Endometrial microvascular endothelial cells (primary cell): ENCODE results near the gene SERINC3. TPM values are rescaled to one million over a fixed set of nuclear protein-coding genes. Genes with fewer than 3 reads are reported as not detected.

Source experiments
- in situ Hi-C: cut with HindIII; loops from 2 replicates; pipeline ENCODE4 v1.10.0; 2017; ENCODE audit warnings: low sequenced_read_pairs, low pct_unique_long_range_greater_than_20kb; ENCODE audit errors: inconsistent ontology term
- total RNA-seq: library from RNA; depleted of rRNA; stranded (reverse); fragments of >200 nt; gene quantifications from one replicate; pipeline ENCODE4 v1.2.3, GENCODE V29; 2015; ENCODE audit errors: inconsistent ontology term

Gene SERINC3
- total RNA-seq, 1 donor from 2014 or later, result 100.0 TPM

GRCh38 chr20:44537993-44538392, 16.1 kb upstream of the SERINC3 start:
- in situ Hi-C loops, result no loop called here

- in situ Hi-C loops, result no loop called here
Measured at GRCh38 chr20:44536175-44536574, 14.3 kb upstream of the SERINC3 start.

- in situ Hi-C loops, result no loop called here
Measured at GRCh38 chr20:44533928-44534327, 12.1 kb upstream of the SERINC3 start.

GRCh38 chr20:44532981-44533331, 11.1 kb upstream of the SERINC3 start:
- in situ Hi-C loops, result no loop called here

- in situ Hi-C loops, result no loop called here
Measured at GRCh38 chr20:44532259-44532980, 10.6 kb upstream of the SERINC3 start.

- in situ Hi-C loops, result no loop called here
Measured at GRCh38 chr20:44528309-44528708, 6.4 kb upstream of the SERINC3 start.

GRCh38 chr20:44527716-44528199, 5.9 kb upstream of the SERINC3 start:
- in situ Hi-C loops, result no loop called here

- in situ Hi-C loops, result no loop called here
Measured at GRCh38 chr20:44526129-44526528, 4.3 kb upstream of the SERINC3 start.

- in situ Hi-C loops, result no loop called here
Measured at GRCh38 chr20:44523746-44524145, 1.9 kb upstream of the SERINC3 start.

GRCh38 chr20:44522841-44523240, 971 bp upstream of the SERINC3 start:
- in situ Hi-C loops, result no loop called here

GRCh38 chr20:44520881-44521280, 989 bp downstream of the SERINC3 start:
- in situ Hi-C loops, result no loop called here

GRCh38 chr20:44518248-44518647, 3.6 kb downstream of the SERINC3 start:
- in situ Hi-C loops, result no loop called here

GRCh38 chr20:44517454-44517853, 4.4 kb downstream of the SERINC3 start:
- in situ Hi-C loops, result no loop called here

GRCh38 chr20:44516491-44516890, 5.4 kb downstream of the SERINC3 start:
- in situ Hi-C loops, result no loop called here

GRCh38 chr20:44513871-44514270, 8.0 kb downstream of the SERINC3 start:
- in situ Hi-C loops, result no loop called here

- in situ Hi-C loops, result no loop called here
Measured at GRCh38 chr20:44509762-44510161, 12.1 kb downstream of the SERINC3 start.

GRCh38 chr20:44504402-44505307, 17.2 kb downstream of the SERINC3 start:
- in situ Hi-C loops, result no loop called here

GRCh38 chr20:44502968-44503367, 18.9 kb downstream of the SERINC3 start:
- in situ Hi-C loops, result no loop called here

- in situ Hi-C loops, result no loop called here
Measured at GRCh38 chr20:44501448-44501847, 20.4 kb downstream of the SERINC3 start.

- in situ Hi-C loops, result no loop called here
Measured at GRCh38 chr20:44500221-44500620, 21.6 kb downstream of the SERINC3 start.
